Measurements from ENCODE around the gene RAPGEF6.

RAPGEF6 gene

DNA sequence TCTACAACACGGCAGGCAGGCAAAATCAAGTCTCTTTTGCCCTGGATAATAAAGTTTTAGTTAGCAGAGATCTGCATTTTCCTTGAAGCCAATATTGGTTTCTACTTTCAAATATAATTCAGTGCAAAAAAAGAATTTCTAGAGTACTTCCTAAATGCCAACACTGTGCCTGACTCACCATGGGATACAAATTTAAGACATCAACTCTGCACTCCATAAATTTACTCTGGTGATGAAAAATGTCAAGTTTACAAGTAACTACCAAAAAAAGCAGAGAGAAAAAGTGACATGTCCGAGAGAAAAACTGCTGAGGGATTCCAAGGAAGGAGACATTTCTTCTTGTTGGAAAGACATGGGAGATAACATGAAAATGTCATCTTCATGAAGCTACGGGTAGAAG lies 119.7 kb downstream of the RAPGEF6 start:
- no peak overlapping the region for H3K27ac ChIP-seq
- no peak for TF ChIP-seq ZFX (IDR thresholded peaks at IDR 0.05; ENCODE audit: borderline replicate concordance)
- TF ChIP-seq, protein P1, sequence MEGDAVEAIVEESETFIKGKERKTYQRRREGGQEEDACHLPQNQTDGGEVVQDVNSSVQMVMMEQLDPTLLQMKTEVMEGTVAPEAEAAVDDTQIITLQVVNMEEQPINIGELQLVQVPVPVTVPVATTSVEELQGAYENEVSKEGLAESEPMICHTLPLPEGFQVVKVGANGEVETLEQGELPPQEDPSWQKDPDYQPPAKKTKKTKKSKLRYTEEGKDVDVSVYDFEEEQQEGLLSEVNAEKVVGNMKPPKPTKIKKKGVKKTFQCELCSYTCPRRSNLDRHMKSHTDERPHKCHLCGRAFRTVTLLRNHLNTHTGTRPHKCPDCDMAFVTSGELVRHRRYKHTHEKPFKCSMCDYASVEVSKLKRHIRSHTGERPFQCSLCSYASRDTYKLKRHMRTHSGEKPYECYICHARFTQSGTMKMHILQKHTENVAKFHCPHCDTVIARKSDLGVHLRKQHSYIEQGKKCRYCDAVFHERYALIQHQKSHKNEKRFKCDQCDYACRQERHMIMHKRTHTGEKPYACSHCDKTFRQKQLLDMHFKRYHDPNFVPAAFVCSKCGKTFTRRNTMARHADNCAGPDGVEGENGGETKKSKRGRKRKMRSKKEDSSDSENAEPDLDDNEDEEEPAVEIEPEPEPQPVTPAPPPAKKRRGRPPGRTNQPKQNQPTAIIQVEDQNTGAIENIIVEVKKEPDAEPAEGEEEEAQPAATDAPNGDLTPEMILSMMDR (IDR thresholded peaks at IDR 0.05): no peak

DNA sequence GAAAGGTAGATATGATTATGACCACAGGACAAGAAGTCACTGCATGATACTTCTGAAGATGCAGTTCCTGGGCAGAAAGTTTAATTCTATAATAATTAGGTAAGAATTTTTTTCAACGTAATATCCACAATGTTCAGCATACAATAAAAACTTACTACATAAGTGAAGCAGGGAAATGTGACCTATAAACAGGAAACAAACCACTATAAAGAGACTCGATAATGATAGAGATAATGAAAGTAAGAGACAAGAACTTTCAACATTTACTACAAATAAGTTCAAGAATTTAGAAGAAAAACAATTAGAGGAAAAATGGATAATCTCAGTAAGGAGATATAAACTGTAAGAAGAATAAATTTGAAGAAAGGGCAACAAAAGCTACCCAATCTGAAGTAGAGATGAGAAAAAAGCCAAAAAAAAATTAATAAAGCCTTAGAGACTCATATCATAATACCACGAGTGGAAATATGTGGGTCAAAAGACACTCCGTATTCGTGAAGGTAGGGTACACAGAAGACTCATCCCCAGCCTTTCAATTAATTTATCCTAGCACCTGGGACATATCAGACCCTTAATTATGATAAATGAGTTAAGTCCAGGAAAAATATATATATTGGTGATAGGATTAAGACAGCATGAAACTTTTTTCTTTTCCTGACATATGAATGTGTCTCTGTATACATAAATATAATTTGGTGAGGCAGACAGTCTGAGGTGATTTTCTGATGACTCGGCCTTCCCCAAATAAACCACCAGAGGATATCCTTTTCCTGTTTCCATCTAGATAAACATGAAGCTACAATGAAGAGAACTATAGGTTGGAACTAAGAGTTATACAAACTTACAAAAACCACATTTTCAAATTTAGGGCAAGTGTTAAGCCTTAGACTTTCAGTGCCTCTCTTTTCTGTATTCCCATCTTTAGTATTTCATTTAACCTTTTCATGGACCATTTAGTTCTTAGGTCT lies 120.4 kb downstream of the RAPGEF6 start:
- H3K27ac ChIP-seq: no peak overlapping the region
- TF ChIP-seq ZFX (IDR thresholded peaks at IDR 0.05; ENCODE audit: borderline replicate concordance): no peak
- TF ChIP-seq, protein P1 (IDR thresholded peaks at IDR 0.05): no peak

DNA sequence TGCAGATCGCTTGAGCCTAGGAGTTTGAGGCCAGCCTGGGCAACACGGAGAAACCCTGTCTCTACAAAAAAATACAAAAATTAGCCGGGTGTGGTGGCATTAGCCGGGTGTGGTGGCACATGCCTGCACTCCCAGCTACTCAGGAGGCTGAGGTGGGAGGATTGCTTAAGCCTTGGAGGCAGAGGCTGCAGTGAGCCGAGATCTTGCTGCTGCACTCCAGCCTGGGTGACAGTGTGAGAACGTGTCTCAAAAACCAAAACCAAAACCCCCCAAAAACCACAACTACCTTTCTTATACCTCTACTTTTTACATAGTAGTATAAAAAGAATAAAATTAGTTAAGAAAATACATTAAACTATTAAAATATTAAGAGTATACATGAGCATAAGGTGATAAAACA lies 121.2 kb downstream of the RAPGEF6 start:
- TF ChIP-seq ZFX (IDR thresholded peaks at IDR 0.05; ENCODE audit: borderline replicate concordance): no peak
- TF ChIP-seq, protein P1 (IDR thresholded peaks at IDR 0.05): no peak
- H3K27ac ChIP-seq: no peak overlapping the region

DNA sequence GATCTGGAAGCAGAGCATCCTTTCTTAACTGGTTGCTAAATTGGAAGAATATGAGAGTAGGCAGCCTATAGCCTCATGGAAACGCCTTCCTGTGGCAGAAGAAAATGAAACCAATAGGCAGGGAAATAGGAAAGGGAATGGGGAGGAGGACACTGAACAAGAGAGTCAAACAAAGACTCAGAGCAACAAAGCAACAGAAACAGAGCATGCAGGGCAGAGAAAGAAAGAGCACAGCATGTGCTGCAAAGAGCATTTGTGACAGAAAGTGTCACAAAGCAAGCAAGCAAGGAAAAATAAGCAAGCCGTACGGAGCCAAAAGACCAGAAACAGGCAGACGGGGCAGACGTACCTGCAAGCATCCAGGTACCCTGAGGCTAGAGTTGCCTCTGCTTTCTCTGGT lies 123.1 kb downstream of the RAPGEF6 start:
- H3K27ac ChIP-seq: no peak overlapping the region
- no peak for TF ChIP-seq ZFX (IDR thresholded peaks at IDR 0.05; ENCODE audit: borderline replicate concordance)
- TF ChIP-seq, protein P1 (IDR thresholded peaks at IDR 0.05): no peak

DNA sequence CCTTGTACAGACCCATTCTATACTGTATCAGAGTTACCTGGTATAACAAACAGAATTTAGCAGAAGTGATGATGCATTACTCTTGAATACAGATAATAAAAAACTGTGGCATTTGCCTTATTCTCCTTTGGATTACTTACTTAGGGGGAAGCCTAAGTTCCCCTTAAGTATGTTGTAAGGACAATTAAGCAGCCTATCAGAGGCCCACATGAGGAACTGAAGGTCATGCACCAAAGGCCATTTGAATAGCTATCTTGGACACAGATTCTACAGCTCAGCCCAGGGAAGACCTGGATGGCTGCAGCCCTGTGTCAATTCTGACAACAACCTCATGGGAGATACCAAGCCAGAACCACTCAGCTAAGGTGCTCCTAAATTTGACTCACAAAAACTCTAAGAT lies 125.2 kb downstream of the RAPGEF6 start:
- no peak for TF ChIP-seq ZFX (IDR thresholded peaks at IDR 0.05; ENCODE audit: borderline replicate concordance)
- TF ChIP-seq, protein P1 (IDR thresholded peaks at IDR 0.05): no peak

DNA sequence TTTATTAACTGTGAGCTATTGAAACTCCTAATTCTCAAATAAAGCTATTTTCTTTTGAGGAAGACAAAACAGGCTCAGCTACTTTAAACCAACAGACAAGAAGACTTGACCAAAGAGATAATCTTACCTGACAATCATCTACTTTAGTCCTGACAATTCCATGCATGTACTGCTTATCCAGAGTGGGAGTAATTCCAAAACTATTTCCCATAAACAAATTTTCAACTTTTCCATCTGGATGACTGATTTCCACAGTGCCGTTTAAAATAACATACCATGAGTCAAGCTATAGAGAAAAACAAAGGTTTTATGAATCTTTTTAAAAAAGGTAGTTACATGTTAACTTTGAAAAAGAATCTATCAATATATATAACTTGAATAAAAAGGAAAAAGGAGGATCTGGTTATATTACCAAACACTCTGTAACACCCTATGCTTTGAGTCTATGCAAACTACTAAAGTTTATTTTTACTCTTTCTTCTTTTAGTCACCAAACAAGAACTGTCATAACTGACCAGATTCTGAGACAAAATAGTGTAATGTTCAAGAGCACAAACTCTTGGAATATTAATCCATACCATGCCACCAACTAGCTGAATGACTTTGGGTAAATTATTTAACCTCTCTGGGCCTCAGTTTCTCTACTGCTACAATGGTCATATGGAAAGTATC lies 129.7 kb downstream of the RAPGEF6 start:
- TF ChIP-seq ZFX (IDR thresholded peaks at IDR 0.05; ENCODE audit: borderline replicate concordance): no peak
- TF ChIP-seq, protein P1 (IDR thresholded peaks at IDR 0.05): no peak
- no peak overlapping the region for H3K27ac ChIP-seq

More for the DNA sequence above, 125.2 kb downstream of the RAPGEF6 start:
- H3K27ac ChIP-seq: no peak overlapping the region

DNA sequence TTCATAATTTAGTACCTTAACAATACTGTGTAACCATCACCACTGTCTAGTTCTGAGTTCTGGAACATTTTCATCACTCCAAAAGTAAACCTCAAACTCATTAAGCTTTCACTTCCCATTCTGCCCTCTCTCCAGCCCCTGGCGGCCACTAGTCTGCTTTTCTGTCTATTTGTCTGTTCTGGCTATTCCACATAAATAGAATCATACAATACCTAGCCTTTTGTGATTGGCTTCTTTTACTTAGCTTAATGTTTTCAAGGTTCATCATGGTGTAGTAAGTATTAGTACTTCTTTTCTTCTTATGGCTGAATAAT lies 138.7 kb downstream of the RAPGEF6 start:
- H3K27ac ChIP-seq: peak overlapping the region; percentile 35
- TF ChIP-seq ZFX (IDR thresholded peaks at IDR 0.05; ENCODE audit: borderline replicate concordance): no peak
- TF ChIP-seq, protein P1 (IDR thresholded peaks at IDR 0.05): peak; percentile 34
